Measurements from ENCODE around the gene TTC28.

Gene TTC28

DNA sequence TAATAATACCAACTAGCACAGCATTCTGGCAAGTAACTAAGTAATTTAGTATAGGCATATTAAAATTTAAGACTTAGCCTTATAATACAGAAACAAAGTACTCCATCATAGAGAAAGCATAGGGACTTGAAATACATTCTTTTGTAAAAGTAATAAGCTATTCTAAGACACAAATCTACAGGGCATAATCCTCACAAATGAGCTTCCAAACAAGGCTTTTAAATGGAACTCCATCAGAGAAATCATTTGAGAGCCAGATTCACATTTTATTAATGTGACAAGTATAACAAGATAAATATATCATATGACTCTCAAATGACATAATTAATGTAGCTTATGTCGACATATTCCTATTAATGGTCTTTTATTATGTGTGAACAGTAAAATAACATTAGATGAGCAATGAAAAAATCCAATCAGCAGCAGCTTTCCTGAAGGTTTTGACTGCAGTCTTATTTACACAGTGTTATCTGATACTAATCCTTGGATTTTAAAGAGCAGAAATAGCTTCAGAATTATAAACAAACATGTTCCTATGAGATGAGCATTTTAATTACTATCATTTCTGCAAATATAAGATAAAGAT lies 241.4 kb downstream of the TTC28 start:
- DNase-seq = no peak

GRCh38 chr22:28435982-28436381 lies 243.7 kb downstream of the TTC28 start:
- no peak for DNase-seq

DNA sequence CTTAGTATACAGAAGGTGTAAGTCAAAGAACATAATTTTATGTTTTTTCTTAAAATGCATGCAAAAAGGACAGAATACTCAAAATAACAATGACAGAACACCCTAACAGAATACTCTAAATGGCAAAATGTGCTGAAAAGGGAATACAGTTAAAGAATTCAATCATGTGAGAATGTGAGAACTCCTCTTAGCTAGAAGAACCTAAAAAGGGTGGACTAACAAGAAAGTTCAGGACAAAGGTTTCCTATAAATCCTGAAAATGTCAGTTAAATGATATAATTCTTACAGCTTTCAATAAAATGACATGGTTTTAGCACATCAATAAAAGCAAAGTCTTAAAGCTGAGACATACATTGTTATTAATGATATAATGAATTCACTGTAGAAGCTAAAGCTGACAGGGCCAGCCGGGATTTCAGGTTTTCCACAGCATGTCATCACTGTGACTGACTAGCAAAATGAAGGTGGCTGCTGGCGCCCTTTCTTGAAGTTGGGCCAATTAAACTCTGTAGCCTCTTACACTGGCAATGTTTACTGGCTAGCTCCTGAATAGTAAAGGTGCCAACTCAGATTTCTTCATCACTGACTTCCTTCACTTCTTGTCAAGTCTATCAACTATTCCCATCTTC lies 244.4 kb downstream of the TTC28 start:
- DNase-seq = no peak

- DNase-seq = no peak
Measured at GRCh38 chr22:28430466-28431025, 249.1 kb downstream of the TTC28 start.

DNA sequence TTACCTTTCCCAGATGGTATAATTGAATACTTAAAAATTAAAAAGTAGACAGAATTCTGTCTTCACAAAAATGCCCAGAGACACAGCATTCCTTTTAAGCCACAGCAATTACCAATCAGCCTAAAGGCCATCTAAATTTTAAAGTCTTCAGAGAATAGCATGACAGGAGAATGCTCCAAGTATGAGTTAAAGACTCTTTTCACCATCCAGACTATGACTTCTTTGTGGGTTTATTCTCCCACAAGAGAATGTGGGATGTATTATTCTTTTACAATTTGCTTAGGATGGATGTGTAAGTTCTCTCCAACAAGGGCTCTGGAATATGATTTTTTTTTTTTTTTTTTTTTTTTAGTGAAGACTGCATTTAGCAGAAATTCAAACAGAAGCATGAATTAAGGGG lies 249.9 kb downstream of the TTC28 start:
- DNase-seq = no peak

DNA sequence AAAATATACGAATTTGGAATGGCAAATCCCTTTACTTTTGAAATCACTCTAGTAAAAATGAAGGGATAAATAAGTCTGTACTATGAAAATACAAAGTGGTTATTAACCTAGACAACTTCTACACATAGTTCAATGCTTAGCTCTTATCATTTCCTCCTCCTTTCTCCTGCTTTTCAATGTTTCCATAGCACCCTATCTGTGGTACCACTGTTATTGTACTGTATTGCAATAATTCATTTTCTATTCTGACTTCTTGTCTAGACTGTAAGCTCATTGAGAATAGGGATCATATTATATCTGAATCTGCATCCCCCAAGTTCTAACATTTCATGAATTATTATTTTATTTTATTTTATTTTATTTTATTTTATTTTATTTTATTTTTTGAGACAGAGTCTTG lies 251.4 kb downstream of the TTC28 start:
- no peak for DNase-seq

GRCh38 chr22:28426346-28427132 lies 253.1 kb downstream of the TTC28 start:
- no peak for DNase-seq

GRCh38 chr22:28425211-28425610 lies 254.4 kb downstream of the TTC28 start:
- DNase-seq = no peak

- no peak for DNase-seq
Measured at GRCh38 chr22:28424427-28425080, 255.1 kb downstream of the TTC28 start.

- no peak for DNase-seq
Measured at GRCh38 chr22:28419919-28420318, 259.7 kb downstream of the TTC28 start.

DNA sequence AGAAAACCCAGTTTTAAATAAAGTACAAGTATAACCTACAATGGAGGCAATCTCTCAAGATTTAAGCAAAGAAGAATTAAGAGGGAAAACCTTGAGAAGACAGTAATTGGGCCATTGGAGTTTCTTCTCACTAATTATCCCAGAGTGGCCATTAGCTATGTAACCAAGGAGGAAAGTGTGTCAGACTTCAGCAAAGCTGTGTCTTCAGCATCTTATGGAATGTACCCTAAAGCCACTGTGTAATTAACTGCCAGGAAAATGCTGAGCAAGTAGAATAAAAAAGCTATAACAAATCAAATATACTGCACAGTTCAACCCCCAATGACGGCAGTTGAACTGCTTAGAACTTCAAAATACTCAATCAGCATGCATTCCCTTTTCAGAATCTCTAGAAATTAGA lies 261.6 kb downstream of the TTC28 start:
- DNase-seq = no peak

- DNase-seq = no peak
Measured at GRCh38 chr22:28417431-28417830, 262.2 kb downstream of the TTC28 start.

GRCh38 chr22:28414913-28415312 lies 264.7 kb downstream of the TTC28 start:
- no peak for DNase-seq

DNA sequence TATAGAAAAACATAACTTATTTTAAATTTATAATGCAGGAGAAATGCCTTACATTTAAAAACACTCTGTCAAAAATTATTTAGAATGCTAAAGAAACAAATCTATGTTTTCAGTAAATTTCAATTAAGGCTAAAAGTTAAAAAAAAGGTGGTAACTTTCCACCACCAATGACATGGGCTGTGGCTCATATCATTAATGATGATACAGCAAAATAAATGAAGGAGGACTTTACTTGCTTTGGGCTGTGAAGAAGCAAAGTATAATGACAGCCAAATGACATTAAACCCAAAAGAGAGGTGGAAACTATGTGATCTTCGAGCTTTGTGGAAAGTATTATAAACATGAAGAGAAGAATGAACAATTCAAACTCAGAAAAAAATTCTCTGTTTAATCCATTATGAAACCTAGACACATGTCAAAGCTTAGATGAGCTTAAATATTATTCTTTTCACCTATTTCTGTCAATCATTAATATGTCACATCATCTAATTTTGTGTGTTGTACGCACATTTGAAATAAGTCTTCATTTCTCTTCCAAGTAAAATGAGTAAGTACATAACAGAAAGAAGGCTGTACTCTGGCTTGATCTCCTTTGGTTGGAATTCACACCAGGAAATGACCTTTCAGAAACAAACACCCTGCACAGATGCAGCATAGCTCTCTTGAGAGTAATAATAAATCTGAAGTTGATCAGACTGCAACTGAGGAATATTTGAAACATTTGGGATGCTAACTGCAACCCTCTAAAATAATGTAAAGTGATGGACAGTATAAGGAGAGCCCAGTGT lies 265.8 kb downstream of the TTC28 start:
- no peak for DNase-seq

DNA sequence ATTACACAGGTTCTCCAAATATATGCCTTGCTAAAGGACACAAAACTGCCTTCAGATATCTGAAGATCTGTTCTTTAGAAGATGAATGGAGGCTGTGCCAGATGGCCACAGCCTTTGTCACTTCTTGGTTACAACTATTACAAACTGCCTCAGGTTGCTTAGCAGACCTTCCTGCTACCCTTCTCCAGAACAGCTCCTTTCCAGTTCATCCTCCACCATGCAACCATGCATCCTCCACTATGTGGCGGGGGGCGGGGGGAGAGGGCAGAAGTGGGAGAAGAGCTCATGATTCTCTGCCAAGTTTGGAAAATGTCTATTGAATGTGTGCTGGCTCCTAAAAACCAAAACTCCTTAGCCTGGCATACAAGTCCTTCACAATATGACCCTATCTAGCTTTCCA lies 267.5 kb downstream of the TTC28 start:
- DNase-seq = no peak

- DNase-seq = no peak
Measured at GRCh38 chr22:28411125-28411524, 268.5 kb downstream of the TTC28 start.

DNA sequence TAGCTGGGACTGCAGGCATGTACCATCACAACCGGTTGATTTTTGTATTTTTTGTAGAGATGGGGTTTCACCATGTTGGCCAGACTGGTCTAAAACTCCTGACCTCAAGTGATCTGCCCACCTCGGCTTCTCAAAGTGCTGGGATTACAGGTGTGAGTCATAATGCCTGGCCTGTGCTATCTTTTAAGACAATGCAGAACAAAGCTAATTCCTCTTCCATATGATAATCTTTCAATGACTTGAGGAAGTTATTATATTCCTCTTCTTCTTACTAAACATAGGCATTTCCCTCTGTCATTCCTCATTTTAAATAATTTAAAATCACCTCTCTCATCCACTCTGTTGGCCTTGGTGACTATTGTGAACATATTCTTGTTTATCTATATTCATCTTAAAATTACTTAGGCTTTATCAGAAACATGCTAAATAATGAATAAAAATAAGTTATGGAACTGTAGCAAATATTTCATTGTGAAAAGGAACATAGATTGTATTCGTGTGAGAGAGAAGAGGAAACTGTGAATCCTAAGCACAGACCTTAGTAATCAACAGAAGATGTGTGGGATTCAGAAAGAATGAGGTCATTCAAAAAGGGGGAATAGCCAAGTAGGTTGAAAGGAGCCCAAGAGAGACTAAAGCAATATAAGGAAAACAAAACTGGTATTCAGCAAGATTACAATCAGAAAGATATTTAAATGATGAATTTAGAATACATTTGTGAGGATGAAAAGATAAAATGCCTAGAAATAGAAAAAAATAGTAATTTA lies 269.4 kb downstream of the TTC28 start:
- peak; percentile 52 to 58 for DNase-seq

DNA sequence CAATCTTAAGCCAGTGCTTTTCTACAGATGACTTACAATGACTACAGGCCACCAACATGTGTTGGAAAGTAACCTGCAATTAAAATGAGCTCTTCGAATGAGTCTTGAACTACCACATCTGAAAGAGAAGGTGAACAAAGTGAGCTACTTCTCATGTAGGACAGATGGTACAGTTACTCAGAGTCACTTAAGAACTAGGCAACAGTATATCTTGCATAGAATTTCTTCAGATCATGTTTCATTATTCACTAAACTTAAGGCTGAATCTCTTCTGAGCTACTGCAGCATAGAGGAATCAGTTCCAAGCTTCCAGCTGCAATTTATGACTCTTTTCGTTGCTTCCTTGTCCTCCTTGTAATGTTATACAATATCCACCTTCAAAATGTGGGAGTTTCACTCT lies 270.9 kb downstream of the TTC28 start:
- DNase-seq = no peak

DNA sequence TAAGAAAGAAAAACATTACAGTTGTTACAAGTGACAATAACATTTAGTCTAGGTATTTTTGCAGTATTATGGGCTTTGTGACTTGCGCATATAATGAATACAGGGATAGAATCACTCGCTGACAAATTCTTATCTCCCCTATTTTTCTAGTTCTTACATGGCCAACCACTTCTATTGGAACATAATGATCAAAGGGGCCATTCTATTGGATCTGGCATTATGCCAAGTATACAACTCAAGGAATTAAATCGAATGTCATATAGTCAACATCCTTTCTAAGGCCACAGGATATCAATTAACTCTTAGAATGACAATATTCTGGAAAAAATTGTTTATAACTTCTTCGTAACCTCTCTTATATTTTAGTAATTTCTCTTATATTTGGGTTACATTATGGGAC lies 272.0 kb downstream of the TTC28 start:
- DNase-seq = no peak

DNA sequence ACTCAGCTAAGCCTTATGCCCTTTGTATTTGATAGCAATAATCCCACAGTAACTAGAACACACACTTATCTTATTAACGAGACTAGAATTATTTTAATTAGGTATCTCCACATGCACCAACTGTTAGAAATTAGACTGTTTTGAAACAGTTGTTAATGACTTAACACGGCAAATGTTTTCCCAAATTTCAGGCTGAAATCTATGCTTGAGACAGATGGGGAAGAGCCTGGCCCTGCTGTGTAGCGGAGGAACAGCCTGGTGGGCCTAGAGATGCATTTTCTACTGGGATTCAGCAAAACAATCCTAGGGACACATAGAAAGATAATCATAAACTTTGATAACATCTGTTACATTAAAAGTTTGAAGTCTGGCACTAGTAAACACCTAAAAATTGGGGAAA lies 273.4 kb downstream of the TTC28 start:
- no peak for DNase-seq

DNA sequence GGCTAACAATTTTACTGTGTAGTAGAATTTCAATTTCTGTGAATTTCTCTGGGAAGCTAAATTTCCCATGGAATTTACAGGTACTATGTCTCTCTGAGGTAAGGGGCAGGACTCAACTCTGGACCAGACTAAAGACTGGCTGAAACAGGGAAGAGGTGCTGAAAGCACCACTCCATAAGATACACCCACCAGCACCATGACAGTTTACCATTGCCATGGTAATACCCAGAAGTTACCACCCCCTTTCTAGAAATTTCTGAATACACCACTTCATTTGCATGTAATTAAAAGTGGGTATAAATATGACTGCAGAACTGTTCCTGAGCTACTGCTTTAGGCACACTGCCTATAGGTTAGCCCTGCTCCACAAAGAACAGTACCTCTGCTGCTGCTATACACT lies 274.1 kb downstream of the TTC28 start:
- DNase-seq = no peak

DNA sequence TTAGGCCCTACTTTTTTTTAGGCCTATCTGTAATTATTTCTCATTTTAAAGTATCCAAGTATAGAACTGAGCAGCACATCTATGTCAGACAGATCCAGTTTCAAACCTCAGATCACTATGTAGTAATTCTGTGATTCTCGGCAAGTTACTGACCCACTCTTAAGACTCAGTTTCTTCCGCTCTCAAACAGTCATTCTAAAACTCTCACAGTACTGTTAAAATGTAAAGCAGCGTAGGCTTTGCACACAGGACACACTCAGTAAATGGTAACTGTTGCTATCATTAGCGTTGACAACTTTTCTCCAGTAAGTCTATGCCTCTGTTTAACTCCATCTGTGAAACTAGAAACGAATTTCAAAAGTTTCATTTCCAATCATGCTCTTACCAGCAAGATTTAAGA lies 277.1 kb downstream of the TTC28 start:
- no peak for DNase-seq
